OCI-LY3 (cell line): ENCODE data around the gene CALHM6.

ENCODE experiments used
- H2AFZ ChIP-seq: fragments of 200-600, 300-600 bp; shearing (Covaris generic); 2 replicates; pipeline ENCODE4 v1.6.0; 2014; ENCODE audit warnings: antibody characterized with exemption, low read depth, low read length
- H3K27ac ChIP-seq: fragments of 200-600, 300-600 bp; sonication (generic); 2 replicates; pipeline ENCODE4 v1.5.1; 2014; ENCODE audit warnings: mild to moderate bottlenecking, low read length, moderate library complexity, mixed read lengths
- H3K27me3 ChIP-seq: fragments of 200-600, 300-600 bp; sonication (generic); 2 replicates; pipeline ENCODE4 v1.6.1; 2014; ENCODE audit warnings: low read depth, low read length, mixed read lengths
- H3K36me3 ChIP-seq: fragments of 200-600, 300-600 bp; sonication (generic); replicated peaks from 2 replicates; pipeline ENCODE3; 2014; ENCODE audit warnings: low read depth, low read length, mixed read lengths
- H3K4me1 ChIP-seq: fragments of 300-600, 200-600 bp; sonication (generic); 2 replicates; pipeline ENCODE4 v1.6.1; 2014; ENCODE audit warnings: low read length, mixed read lengths
- H3K4me2 ChIP-seq: fragments of 200-600, 300-600 bp; sonication (generic); 2 replicates; pipeline ENCODE4 v1.6.1; 2014; ENCODE audit warnings: low read length, mixed read lengths
- H3K4me3 ChIP-seq: fragments of 300-600, 200-600 bp; sonication (generic); 2 replicates; pipeline ENCODE4 v1.5.1; 2014; ENCODE audit warnings: antibody characterized with exemption, mild to moderate bottlenecking, low read length, moderate library complexity
- H3K79me2 ChIP-seq: fragments of 300-600, 200-600 bp; shearing (Covaris generic); 2 replicates; pipeline ENCODE4 v1.6.1; 2014; ENCODE audit warnings: mild to moderate bottlenecking, low read length, mixed read lengths
- H3K9ac ChIP-seq: fragments of 300-600, 200-600 bp; shearing (Covaris generic); 2 replicates; pipeline ENCODE4 v1.6.0; 2014; ENCODE audit warnings: mild to moderate bottlenecking, low read length, moderate library complexity
- H3K9me3 ChIP-seq: fragments of 200-600, 300-600 bp; shearing (Covaris generic); 2 replicates; pipeline ENCODE4 v1.6.1; 2014; ENCODE audit warnings: low read length, mixed read lengths; ENCODE audit not compliant: insufficient read depth
- H4K20me1 ChIP-seq: fragments of 200-600, 300-600 bp; sonication (generic); 2 replicates; pipeline ENCODE4 v1.6.1; 2016; ENCODE audit warnings: low read length, mixed read lengths; ENCODE audit not compliant: insufficient read depth
- EZH2phosphoT487 ChIP-seq: fragments of 200-600 bp; shearing (Covaris generic); IDR thresholded peaks from 2 replicates; pipeline ENCODE4 v1.6.1; 2018; ENCODE audit warnings: antibody characterized with exemption, mixed run types, low read depth
- TF ChIP-seq, protein P1 (sequence below): fragments of 200-600, 300-600 bp; sonication (generic); IDR thresholded peaks from 2 replicates; pipeline ENCODE4 v1.5.1; 2014; ENCODE audit warnings: antibody characterized with exemption, low read length, low read depth

Gene CALHM6

DNA sequence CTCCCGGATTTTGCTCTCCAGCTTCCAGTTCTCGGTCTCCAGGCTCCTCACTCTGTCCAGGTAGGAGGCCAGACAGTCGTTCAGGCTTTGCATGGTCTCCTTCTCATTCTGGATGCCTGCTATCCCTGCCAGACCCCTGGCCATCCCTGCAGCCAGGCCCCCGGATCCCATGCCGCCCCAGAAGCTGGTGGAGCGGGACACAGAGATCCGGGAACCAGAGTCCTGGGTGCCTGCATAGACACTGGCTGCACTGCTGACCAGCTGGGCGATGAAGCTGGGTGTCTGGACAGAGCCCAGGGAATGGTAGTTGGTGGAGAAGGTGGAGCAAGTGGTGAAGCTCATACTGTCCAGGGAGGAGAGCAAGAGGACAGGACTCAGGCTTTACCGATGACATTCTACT, 2.9 kb upstream of the CALHM6 start:
- Histone ChIP-seq H3K4me1 (no peaks in the 10 kb centered on the region; the same call in 1 of the 2 replicates), H2AFZ (no peak overlapping the region), H3K27me3 (no peaks in the 10 kb centered on the region), H3K9me3 (no peaks in the 10 kb centered on the region), H4K20me1 (no peaks in the 10 kb centered on the region), H3K27ac (no peak overlapping the region), H3K36me3 (no peaks in the 10 kb centered on the region), H3K4me3 (no peak overlapping the region), H3K9ac (no peak overlapping the region), H3K4me2 (no peak overlapping the region), H3K79me2 (no peaks in the 10 kb centered on the region)
- TF ChIP-seq EZH2phosphoT487: no peak
- TF ChIP-seq, protein P1, sequence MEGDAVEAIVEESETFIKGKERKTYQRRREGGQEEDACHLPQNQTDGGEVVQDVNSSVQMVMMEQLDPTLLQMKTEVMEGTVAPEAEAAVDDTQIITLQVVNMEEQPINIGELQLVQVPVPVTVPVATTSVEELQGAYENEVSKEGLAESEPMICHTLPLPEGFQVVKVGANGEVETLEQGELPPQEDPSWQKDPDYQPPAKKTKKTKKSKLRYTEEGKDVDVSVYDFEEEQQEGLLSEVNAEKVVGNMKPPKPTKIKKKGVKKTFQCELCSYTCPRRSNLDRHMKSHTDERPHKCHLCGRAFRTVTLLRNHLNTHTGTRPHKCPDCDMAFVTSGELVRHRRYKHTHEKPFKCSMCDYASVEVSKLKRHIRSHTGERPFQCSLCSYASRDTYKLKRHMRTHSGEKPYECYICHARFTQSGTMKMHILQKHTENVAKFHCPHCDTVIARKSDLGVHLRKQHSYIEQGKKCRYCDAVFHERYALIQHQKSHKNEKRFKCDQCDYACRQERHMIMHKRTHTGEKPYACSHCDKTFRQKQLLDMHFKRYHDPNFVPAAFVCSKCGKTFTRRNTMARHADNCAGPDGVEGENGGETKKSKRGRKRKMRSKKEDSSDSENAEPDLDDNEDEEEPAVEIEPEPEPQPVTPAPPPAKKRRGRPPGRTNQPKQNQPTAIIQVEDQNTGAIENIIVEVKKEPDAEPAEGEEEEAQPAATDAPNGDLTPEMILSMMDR: no peak

GRCh38 chr6:116459927-116460326, 1.2 kb upstream of the CALHM6 start:
- H3K79me2 ChIP-seq: no peaks in the 10 kb centered on the region
- no peak overlapping the region for H3K4me3 ChIP-seq
- peaks cover 12% of the 10 kb centered on the region for H3K4me1 ChIP-seq
- H4K20me1 ChIP-seq: no peaks in the 10 kb centered on the region
- no peaks in the 10 kb centered on the region for H3K9me3 ChIP-seq
- TF ChIP-seq EZH2phosphoT487: no peak
- TF ChIP-seq, protein P1: no peak
- no peak overlapping the region for H2AFZ ChIP-seq
- no peak overlapping the region for H3K27ac ChIP-seq
- no peak overlapping the region for H3K9ac ChIP-seq
- H3K4me2 ChIP-seq: no peak overlapping the region
- no peaks in the 10 kb centered on the region for H3K27me3 ChIP-seq
- no peaks in the 10 kb centered on the region for H3K36me3 ChIP-seq

DNA sequence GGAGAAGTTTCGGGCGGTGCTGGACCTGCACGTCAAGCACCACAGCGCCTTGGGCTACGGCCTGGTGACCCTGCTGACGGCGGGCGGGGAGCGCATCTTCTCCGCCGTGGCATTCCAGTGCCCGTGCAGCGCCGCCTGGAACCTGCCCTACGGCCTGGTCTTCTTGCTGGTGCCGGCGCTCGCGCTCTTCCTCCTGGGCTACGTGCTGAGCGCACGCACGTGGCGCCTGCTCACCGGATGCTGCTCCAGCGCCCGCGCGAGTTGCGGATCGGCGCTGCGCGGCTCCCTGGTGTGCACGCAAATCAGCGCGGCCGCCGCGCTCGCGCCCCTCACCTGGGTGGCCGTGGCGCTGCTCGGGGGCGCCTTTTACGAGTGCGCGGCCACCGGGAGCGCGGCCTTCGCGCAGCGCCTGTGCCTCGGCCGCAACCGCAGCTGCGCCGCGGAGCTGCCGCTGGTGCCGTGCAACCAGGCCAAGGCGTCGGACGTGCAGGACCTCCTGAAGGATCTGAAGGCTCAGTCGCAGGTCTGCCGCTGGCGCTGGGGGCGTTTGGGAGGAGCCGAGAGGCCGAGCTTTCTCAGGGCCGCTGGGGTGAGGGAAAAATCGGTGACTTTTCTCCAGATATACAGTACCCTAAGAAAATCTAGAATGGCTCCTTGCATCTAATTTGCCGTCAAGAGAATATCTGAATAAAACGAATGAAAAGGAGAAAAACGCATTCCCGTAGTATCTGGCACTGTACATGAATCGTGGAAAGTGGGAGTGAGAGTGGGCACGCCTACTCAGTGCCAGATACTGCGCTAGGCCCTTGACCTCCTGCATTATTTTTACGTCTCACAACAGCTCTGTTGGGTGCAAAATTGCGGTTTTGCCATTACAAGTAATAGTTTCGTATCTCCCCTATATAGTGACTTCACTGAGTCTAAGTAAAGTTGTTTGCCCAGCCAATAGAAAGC, 1.0 kb downstream of the CALHM6 start:
- TF ChIP-seq EZH2phosphoT487: no peak
- TF ChIP-seq, protein P1: no peak
- Histone ChIP-seq H3K27ac (no peak overlapping the region), H3K36me3 (no peaks in the 10 kb centered on the region), H3K9ac (no peak overlapping the region), H3K4me1 (peaks cover 25% of the 10 kb centered on the region), H2AFZ (no peak overlapping the region), H3K9me3 (no peaks in the 10 kb centered on the region), H3K27me3 (no peaks in the 10 kb centered on the region), H3K4me2 (no peak overlapping the region), H3K79me2 (no peaks in the 10 kb centered on the region), H3K4me3 (no peak overlapping the region), H4K20me1 (no peaks in the 10 kb centered on the region)

DNA sequence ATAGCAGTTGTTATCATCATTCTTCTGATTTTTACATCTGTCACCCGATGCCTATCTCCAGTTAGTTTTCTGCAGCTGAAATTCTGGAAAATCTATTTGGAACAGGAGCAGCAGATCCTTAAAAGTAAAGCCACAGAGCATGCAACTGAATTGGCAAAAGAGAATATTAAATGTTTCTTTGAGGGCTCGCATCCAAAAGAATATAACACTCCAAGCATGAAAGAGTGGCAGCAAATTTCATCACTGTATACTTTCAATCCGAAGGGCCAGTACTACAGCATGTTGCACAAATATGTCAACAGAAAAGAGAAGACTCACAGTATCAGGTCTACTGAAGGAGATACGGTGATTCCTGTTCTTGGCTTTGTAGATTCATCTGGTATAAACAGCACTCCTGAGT, 2.1 kb downstream of the CALHM6 start:
- Histone ChIP-seq H3K4me3 (no peak overlapping the region), H3K9ac (no peak overlapping the region), H3K9me3 (no peaks in the 10 kb centered on the region), H3K36me3 (no peaks in the 10 kb centered on the region), H3K4me1 (peaks cover 25% of the 10 kb centered on the region), H3K4me2 (no peak overlapping the region), H3K27ac (no peak overlapping the region), H3K79me2 (no peaks in the 10 kb centered on the region), H4K20me1 (no peaks in the 10 kb centered on the region), H3K27me3 (no peaks in the 10 kb centered on the region), H2AFZ (no peak overlapping the region)
- no peak for TF ChIP-seq EZH2phosphoT487
- TF ChIP-seq, protein P1: no peak
